ENCODE measurements around the gene LMAN1. TPM values are rescaled to one million over a fixed set of nuclear protein-coding genes. Genes with fewer than 3 reads are reported as not detected.

The LMAN1 gene, protein sequence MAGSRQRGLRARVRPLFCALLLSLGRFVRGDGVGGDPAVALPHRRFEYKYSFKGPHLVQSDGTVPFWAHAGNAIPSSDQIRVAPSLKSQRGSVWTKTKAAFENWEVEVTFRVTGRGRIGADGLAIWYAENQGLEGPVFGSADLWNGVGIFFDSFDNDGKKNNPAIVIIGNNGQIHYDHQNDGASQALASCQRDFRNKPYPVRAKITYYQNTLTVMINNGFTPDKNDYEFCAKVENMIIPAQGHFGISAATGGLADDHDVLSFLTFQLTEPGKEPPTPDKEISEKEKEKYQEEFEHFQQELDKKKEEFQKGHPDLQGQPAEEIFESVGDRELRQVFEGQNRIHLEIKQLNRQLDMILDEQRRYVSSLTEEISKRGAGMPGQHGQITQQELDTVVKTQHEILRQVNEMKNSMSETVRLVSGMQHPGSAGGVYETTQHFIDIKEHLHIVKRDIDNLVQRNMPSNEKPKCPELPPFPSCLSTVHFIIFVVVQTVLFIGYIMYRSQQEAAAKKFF
- total RNA-seq (161 TPM), polyA plus RNA-seq (28.4 TPM)

DNA sequence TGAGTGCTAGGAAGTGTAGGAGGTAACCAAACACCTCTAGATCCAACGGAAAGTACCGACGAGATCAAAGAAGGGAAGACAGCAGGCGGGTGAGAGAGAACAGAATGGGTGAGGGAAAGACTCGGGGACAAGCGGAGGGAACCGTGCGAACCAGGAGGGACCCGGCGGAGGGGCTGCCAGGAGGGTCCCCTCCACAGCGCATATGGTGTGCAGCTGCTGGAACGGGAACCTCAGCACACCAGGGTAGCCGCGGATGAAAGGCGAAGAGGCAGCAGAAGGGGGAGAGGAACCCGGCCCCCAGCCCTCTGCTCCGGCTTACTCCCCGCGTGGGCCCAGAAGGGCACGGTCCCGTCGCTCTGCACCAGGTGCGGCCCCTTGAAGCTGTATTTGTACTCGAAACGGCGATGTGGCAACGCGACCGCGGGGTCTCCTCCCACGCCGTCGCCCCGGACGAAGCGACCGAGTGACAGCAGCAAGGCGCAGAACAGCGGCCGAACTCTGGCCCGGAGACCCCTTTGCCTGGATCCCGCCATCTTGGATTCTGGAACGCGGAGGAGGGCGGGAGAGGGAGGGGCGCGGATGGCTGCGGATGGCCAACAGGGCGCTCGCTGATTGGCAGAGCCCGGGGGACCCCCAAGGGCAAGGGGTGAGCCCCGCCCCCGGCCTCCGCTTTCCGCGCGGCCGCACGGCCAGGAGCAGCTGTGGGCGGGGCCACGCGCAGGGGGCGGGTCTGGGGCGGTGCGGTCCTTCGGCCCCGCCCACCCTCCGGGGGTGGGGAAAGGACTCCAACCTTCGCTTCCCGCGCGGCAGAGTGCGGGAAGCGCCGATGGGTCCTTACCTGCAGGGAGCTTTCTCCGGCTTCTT is at the start of gene LMAN1:
LMAN1 (minus strand) TSS at position 554 of the 864 bp plus-strand sequence; CDS start at position 533, 21 bp downstream.
- under 1% methylated on average over 76 of the region's 76 CpGs for WGBS
- Histone ChIP-seq H3K27ac (ENCODE audit: low read depth) (peak within 1 kb of the TSS; percentile 91), H3K36me3 (ENCODE audit: insufficient read depth) (no peaks in the 10 kb centered on the region), H3K4me3 (ENCODE audit: low read depth, low read length) (peak within 1 kb of the TSS; percentile 96), H3K4me1 (ENCODE audit: insufficient read depth) (peaks cover 3% of the 10 kb centered on the region)
- DNase-seq (ENCODE audit: extremely low spot score): peak; percentile 84

- WGBS: 18% methylated on average over 13 of the region's 13 CpGs
- H3K4me3 ChIP-seq (ENCODE audit: low read depth, low read length): no peak overlapping the region
- H3K27ac ChIP-seq (ENCODE audit: low read depth): no peak overlapping the region
Observed at GRCh38 chr18:59402432-59403090, 43.5 kb upstream of the LMAN1 start.

DNA sequence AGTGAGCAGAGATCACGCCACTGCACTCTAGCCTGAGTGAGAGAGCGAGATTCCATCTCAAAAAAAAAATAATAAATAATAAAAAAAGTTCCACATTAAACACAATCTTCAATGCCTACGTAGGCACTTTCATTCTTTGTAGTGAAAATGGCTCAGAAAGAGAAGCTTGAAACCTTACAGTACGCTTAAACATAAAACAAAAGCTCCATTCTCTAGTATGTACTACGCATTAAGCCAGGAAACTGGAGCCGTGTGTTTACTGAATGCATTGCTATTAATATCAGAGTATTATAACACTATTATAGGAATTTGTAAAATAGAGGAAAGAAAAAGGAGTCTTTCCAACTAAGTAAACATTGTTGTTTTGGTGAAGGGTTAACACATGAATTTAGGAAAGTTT is 41.3 kb upstream of the LMAN1 start:
- Histone ChIP-seq H3K36me3 (ENCODE audit: insufficient read depth) (no peaks in the 10 kb centered on the region), H3K27ac (ENCODE audit: low read depth) (no peak overlapping the region), H3K4me1 (ENCODE audit: insufficient read depth) (no peaks in the 10 kb centered on the region), H3K4me3 (ENCODE audit: low read depth, low read length) (no peak overlapping the region)
- no peak for DNase-seq (ENCODE audit: extremely low spot score)
- WGBS: 85% methylated on average over 6 of the region's 6 CpGs

More at GRCh38 chr18:59402432-59403090, 43.5 kb upstream of the LMAN1 start:
- Histone ChIP-seq H3K4me1 (ENCODE audit: insufficient read depth) (no peaks in the 10 kb centered on the region), H3K36me3 (ENCODE audit: insufficient read depth) (no peaks in the 10 kb centered on the region)
- DNase-seq (ENCODE audit: extremely low spot score): peak; percentile 28

- H3K27ac ChIP-seq (ENCODE audit: low read depth): no peak overlapping the region
- H3K36me3 ChIP-seq (ENCODE audit: insufficient read depth): no peaks in the 10 kb centered on the region
- H3K4me1 ChIP-seq (ENCODE audit: insufficient read depth): no peaks in the 10 kb centered on the region
- no peak overlapping the region for H3K4me3 ChIP-seq (ENCODE audit: low read depth, low read length)
- WGBS: 80% methylated on average over 10 of the region's 10 CpGs
- no peak for DNase-seq (ENCODE audit: extremely low spot score)
Observed at GRCh38 chr18:59395226-59396175, 36.4 kb upstream of the LMAN1 start.

DNA sequence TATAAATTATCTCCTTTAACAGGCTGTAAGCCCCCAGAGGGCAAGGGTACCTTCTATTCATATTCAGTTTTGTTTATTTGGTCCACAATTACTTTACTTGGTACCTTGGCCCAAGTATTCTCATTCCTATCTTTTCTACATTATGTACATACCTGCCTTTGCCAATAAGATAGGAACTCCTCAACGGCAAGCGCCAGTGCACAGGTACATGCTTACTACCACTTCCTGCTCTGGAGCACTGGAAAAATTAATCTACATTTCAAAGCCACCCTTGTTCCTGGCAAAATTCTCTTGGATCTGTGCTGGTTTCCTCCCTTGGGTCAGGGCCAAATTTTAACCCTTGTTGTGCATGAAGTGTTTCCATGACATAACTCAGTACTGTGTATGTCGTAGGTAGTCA is 34.3 kb upstream of the LMAN1 start:
- H3K36me3 ChIP-seq (ENCODE audit: insufficient read depth): no peaks in the 10 kb centered on the region
- no peaks in the 10 kb centered on the region for H3K4me1 ChIP-seq (ENCODE audit: insufficient read depth)
- WGBS: 80% methylated on average over 3 of the region's 3 CpGs
- no peak overlapping the region for H3K4me3 ChIP-seq (ENCODE audit: low read depth, low read length)
- DNase-seq (ENCODE audit: extremely low spot score): no peak
- H3K27ac ChIP-seq (ENCODE audit: low read depth): no peak overlapping the region

- WGBS: 68% methylated on average over 4 of the region's 4 CpGs
- DNase-seq (ENCODE audit: extremely low spot score): no peak
- H3K36me3 ChIP-seq (ENCODE audit: insufficient read depth): no peaks in the 10 kb centered on the region
- H3K4me1 ChIP-seq (ENCODE audit: insufficient read depth): no peaks in the 10 kb centered on the region
- H3K4me3 ChIP-seq (ENCODE audit: low read depth, low read length): no peak overlapping the region
- H3K27ac ChIP-seq (ENCODE audit: low read depth): no peak overlapping the region
Observed at GRCh38 chr18:59388817-59389216, 29.8 kb upstream of the LMAN1 start.

GRCh38 chr18:59387687-59388565 is 28.9 kb upstream of the LMAN1 start:
- H3K36me3 ChIP-seq (ENCODE audit: insufficient read depth): no peaks in the 10 kb centered on the region
- H3K27ac ChIP-seq (ENCODE audit: low read depth): no peak overlapping the region
- WGBS: 77% methylated on average over 11 of the region's 11 CpGs
- DNase-seq (ENCODE audit: extremely low spot score): no peak
- H3K4me1 ChIP-seq (ENCODE audit: insufficient read depth): no peaks in the 10 kb centered on the region
- no peak overlapping the region for H3K4me3 ChIP-seq (ENCODE audit: low read depth, low read length)

DNA sequence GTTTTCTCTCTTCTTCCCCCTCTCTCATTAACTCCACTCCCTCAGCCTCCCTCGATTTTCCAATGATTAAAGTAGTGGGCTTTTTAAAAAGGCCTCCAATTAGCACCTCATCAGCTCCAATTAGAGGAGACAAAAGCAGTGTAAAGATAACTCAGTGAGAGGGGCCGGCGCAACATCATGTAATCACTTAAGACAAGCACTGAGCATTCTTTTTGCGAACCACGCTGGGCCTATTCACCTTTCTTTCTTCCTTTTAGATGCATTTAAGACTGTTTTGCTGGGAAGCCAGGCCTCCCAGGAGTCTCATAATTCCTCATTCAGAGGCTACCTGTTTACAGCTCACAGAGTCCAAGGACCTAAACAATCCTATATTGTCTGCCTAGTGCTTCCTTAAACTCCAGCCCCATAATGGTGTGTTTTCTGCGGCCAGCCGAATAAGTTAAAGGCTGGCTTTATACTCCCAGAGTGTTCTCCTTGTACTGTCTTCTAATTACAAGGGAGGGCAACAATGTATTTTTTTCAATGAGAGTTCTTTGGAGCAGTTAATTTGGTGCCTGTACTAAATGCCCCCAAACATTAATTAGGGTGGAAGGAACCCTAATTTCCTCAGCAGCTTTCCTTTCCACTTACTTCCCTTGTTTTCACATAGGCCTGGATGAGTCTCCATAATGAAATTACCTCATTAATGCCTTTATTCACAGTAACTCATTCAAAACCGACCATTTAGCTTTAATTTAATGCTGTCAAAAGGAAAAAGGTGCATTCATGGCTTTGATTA is 28.0 kb upstream of the LMAN1 start:
- DNase-seq (ENCODE audit: extremely low spot score): no peak
- H3K36me3 ChIP-seq (ENCODE audit: insufficient read depth): no peaks in the 10 kb centered on the region
- WGBS: 71% methylated on average over 8 of the region's 8 CpGs
- no peak overlapping the region for H3K4me3 ChIP-seq (ENCODE audit: low read depth, low read length)
- no peaks in the 10 kb centered on the region for H3K4me1 ChIP-seq (ENCODE audit: insufficient read depth)
- H3K27ac ChIP-seq (ENCODE audit: low read depth): no peak overlapping the region

- no peak overlapping the region for H3K4me3 ChIP-seq (ENCODE audit: low read depth, low read length)
- H3K27ac ChIP-seq (ENCODE audit: low read depth): no peak overlapping the region
- 85% methylated on average over 4 of the region's 4 CpGs for WGBS
- no peak for DNase-seq (ENCODE audit: extremely low spot score)
- H3K4me1 ChIP-seq (ENCODE audit: insufficient read depth): no peaks in the 10 kb centered on the region
- H3K36me3 ChIP-seq (ENCODE audit: insufficient read depth): no peaks in the 10 kb centered on the region
Observed at GRCh38 chr18:59385191-59385590, 26.1 kb upstream of the LMAN1 start.

DNA sequence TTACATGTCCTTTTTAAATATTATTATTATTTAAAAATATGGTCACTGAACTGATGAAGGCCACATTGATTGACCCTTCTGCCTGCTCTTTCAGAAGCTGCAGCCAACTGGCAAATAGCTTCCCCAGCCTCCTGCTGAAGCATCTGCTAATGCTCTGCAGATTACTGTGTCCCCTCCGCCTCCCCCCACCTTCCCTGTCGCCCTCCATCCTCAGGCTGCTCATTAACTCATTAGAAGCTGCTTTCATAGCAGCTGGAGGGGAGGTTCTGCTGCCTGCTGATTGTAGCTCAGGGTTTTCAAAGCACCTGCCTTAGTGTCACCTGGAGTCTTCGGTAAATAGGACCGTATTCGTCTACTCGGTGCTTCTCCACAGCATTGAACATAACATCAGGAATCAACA is 24.8 kb upstream of the LMAN1 start:
- 55% methylated on average over 6 of the region's 6 CpGs for WGBS
- no peaks in the 10 kb centered on the region for H3K4me1 ChIP-seq (ENCODE audit: insufficient read depth)
- H3K27ac ChIP-seq (ENCODE audit: low read depth): no peak overlapping the region
- H3K36me3 ChIP-seq (ENCODE audit: insufficient read depth): no peaks in the 10 kb centered on the region
- DNase-seq (ENCODE audit: extremely low spot score): no peak
- H3K4me3 ChIP-seq (ENCODE audit: low read depth, low read length): no peak overlapping the region

DNA sequence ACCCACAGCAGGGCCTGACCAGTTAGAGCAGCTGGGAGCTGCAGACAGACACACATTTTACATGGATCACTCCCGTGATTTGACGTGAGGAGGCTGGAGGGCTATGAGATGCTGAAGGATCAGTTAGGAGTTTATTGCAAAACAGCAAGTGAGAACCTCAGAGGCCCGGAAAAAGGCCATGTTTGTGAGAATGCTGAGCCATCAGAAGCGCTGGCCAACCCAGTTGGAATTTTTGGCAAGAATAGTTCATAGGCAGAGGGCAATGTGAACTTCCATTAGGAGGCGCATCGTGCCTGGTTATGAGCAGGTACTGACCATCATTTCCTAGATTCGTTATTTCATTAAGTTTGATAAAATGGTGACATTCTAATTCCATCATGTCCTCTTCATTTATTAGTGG is 23.3 kb upstream of the LMAN1 start:
- no peak overlapping the region for H3K27ac ChIP-seq (ENCODE audit: low read depth)
- no peaks in the 10 kb centered on the region for H3K4me1 ChIP-seq (ENCODE audit: insufficient read depth)
- H3K4me3 ChIP-seq (ENCODE audit: low read depth, low read length): no peak overlapping the region
- no peak for DNase-seq (ENCODE audit: extremely low spot score)
- no peaks in the 10 kb centered on the region for H3K36me3 ChIP-seq (ENCODE audit: insufficient read depth)
- WGBS: 75% methylated on average over 7 of the region's 7 CpGs
